ENCODE measurements around the gene GRIP2.

GRIP2 gene

DNA sequence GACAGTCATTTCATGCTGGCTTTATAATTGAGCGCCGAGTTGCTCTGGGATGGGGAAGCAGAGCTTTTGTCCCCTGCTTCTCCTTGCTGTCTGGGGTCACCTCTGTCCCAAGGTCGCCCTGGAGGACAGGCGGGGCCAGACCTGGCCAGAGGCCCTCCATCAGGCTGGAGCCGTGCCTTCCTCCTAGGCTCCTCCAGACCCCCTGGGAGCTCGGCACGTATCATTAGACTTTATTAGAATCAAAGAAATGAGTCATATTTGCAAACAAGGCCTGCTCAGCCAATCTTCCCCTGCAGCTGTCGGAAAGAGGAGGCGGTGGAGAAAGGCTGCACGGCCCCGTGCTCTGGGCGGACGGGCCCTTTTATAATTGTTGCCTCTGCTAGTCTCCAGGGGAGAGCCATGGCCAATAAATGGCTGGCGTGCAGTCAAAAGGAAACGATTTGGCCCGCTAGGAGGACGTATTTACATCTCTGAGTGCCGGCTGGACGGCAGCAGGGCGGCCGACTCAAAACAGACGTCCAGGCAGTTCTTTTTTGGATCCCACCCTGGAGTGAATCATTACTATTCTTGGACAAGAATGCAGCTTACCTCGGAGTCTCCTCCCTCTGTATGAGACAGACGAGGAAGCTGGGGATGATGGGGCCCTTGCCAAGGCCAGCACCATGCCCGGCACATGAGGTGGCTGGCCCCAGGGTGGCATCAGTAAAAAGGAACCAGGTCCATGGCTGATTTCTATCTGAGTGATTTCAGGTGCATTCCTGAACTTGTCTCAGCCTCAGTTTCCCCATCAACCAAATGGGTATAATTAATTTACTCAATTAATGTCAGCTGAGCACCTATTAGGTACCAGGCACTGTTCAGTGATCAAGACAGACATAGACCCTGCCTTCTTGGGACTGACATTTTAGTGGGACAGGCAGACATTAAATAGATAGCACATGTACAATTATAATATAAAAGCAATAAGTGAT, 87.1 kb downstream of the GRIP2 start (continued):
- TF ChIP-seq, protein P1, sequence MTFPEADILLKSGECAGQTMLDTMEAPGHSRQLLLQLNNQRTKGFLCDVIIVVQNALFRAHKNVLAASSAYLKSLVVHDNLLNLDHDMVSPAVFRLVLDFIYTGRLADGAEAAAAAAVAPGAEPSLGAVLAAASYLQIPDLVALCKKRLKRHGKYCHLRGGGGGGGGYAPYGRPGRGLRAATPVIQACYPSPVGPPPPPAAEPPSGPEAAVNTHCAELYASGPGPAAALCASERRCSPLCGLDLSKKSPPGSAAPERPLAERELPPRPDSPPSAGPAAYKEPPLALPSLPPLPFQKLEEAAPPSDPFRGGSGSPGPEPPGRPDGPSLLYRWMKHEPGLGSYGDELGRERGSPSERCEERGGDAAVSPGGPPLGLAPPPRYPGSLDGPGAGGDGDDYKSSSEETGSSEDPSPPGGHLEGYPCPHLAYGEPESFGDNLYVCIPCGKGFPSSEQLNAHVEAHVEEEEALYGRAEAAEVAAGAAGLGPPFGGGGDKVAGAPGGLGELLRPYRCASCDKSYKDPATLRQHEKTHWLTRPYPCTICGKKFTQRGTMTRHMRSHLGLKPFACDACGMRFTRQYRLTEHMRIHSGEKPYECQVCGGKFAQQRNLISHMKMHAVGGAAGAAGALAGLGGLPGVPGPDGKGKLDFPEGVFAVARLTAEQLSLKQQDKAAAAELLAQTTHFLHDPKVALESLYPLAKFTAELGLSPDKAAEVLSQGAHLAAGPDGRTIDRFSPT (tag by site-specific recombination; IDR thresholded peaks at IDR 0.05) = peak; percentile 55
- TF ChIP-seq ZNF76 (tag by site-specific recombination; IDR thresholded peaks at IDR 0.05; ENCODE audit: borderline replicate concordance, low read depth) = peak; percentile 46; the same call in 1 of the 2 replicates
- peak; percentile 82 for TF ChIP-seq WT1 (tag by site-specific recombination; IDR thresholded peaks at IDR 0.05)
- peak; percentile 91 for TF ChIP-seq ZEB2 (tag by site-specific recombination; IDR thresholded peaks at IDR 0.05)
- 0 out of 2 replicates have a peak, but pooled peaks have one; percentile 13 for TF ChIP-seq ZNF558 (tag by site-specific recombination; IDR thresholded peaks at IDR 0.05)
- TF ChIP-seq ZNF324 (tag by site-specific recombination; IDR thresholded peaks at IDR 0.05) = peak; percentile 68; the same call in 1 of the 2 replicates
- no peak for TF ChIP-seq MEIS1 (CRISPR knock-in tag; IDR thresholded peaks at IDR 0.05; ENCODE audit: borderline replicate concordance)
- no peak for TF ChIP-seq ZNF302 (tag by site-specific recombination; IDR thresholded peaks at IDR 0.05; ENCODE audit: low read depth)
- no peak for TF ChIP-seq ZNF350 (tag by site-specific recombination; IDR thresholded peaks at IDR 0.05)
- no peak for TF ChIP-seq ZNF16 (tag by site-specific recombination; IDR thresholded peaks at IDR 0.05; ENCODE audit: low read depth)
- no peak for TF ChIP-seq ZNF701 (tag by site-specific recombination; IDR thresholded peaks at IDR 0.05)
- peak; percentile 80 for TF ChIP-seq ZBTB20 (tag by site-specific recombination; IDR thresholded peaks at IDR 0.05)
- TF ChIP-seq ZNF223 (tag by site-specific recombination; IDR thresholded peaks at IDR 0.05) = no peak
- no peak for TF ChIP-seq ZNF416 (tag by site-specific recombination; IDR thresholded peaks at IDR 0.05)
- peak; percentile 92 for TF ChIP-seq KLF17 (tag by site-specific recombination; IDR thresholded peaks at IDR 0.05)
- TF ChIP-seq ZNF48 (tag by site-specific recombination; IDR thresholded peaks at IDR 0.05) = no peak
- TF ChIP-seq, protein P2, sequence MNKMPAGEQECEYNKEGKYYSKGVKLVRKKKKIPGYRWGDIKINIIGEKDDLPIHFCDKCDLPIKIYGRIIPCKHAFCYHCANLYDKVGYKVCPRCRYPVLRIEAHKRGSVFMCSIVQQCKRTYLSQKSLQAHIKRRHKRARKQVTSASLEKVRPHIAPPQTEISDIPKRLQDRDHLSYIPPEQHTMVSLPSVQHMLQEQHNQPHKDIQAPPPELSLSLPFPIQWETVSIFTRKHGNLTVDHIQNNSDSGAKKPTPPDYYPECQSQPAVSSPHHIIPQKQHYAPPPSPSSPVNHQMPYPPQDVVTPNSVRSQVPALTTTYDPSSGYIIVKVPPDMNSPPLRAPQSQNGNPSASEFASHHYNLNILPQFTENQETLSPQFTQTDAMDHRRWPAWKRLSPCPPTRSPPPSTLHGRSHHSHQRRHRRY (tag by site-specific recombination; IDR thresholded peaks at IDR 0.05) = no peak
- TF ChIP-seq ZNF510 (tag by site-specific recombination; IDR thresholded peaks at IDR 0.05; ENCODE audit: insufficient replicate concordance) = no peak
- 0 out of 2 replicates have a peak, but pooled peaks have one; percentile 37 for TF ChIP-seq ZBTB48 (tag by site-specific recombination; IDR thresholded peaks at IDR 0.05)
- no peak; the same call in 1 of the 2 replicates for TF ChIP-seq KLF9 (tag by site-specific recombination; IDR thresholded peaks at IDR 0.05; ENCODE audit: low read depth)
- TF ChIP-seq ZIC2 (tag by site-specific recombination; IDR thresholded peaks at IDR 0.05) = peak; percentile 89
- TF ChIP-seq ZBTB11 (tag by site-specific recombination; conservative IDR thresholded peaks at IDR 0.05; ENCODE audit: low read depth) = peak; percentile 60
- TF ChIP-seq, protein P3, sequence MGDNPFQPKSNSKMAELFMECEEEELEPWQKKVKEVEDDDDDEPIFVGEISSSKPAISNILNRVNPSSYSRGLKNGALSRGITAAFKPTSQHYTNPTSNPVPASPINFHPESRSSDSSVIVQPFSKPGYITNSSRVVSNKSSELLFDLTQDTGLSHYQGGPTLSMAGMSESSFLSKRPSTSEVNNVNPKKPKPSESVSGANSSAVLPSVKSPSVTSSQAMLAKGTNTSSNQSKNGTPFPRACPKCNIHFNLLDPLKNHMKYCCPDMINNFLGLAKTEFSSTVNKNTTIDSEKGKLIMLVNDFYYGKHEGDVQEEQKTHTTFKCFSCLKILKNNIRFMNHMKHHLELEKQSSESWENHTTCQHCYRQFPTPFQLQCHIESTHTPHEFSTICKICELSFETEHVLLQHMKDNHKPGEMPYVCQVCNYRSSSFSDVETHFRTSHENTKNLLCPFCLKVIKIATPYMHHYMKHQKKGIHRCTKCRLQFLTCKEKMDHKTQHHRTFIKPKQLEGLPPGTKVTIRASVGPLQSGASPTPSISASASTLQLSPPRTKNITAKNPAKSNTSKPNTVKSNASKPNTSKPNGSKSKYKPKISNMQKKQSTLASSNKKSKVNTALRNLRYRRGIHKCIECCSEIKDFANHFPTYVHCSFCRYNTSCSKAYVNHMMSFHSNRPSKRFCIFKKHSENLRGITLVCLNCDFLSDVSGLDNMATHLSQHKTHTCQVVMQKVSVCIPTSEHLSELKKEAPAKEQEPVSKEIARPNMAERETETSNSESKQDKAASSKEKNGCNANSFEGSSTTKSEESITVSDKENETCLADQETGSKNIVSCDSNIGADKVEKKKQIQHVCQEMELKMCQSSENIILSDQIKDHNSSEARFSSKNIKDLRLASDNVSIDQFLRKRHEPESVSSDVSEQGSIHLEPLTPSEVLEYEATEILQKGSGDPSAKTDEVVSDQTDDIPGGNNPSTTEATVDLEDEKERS (tag by site-specific recombination; IDR thresholded peaks at IDR 0.05) = no peak
- peak; percentile 75; the same call in 1 of the 2 replicates for TF ChIP-seq BCL11A (tag by site-specific recombination; IDR thresholded peaks at IDR 0.05; ENCODE audit: low read depth)
- TF ChIP-seq KLF16 (tag by site-specific recombination; IDR thresholded peaks at IDR 0.05) = peak; percentile 32; the same call in 1 of the 2 replicates
